Measurements from ENCODE around the gene ANAPC2. TPM values are rescaled to one million over a fixed set of nuclear protein-coding genes. Genes with fewer than 3 reads are reported as not detected.
"Not testable (repeated sequence)": the region's sequence is repeated elsewhere in the genome, so short reads cannot be mapped to it uniquely, and the experiment has no call there.

Gene ANAPC2
- total RNA-seq, 4 donors from 2014 or later, result 10.2 to 12.4 (median 10.8) TPM

GRCh38 chr9:137136881-137137607, 51.3 kb downstream of the ANAPC2 start:
- no peak overlapping the region for H3K27ac ChIP-seq
- H3K9me3 ChIP-seq, result no peaks in the 10 kb centered on the region
- H3K4me1 ChIP-seq, result no peaks in the 10 kb centered on the region
- peaks cover 70 to 88% (median 71%) of the 10 kb centered on the region in 3 donors for H3K27me3 ChIP-seq
- TF ChIP-seq, protein P1, sequence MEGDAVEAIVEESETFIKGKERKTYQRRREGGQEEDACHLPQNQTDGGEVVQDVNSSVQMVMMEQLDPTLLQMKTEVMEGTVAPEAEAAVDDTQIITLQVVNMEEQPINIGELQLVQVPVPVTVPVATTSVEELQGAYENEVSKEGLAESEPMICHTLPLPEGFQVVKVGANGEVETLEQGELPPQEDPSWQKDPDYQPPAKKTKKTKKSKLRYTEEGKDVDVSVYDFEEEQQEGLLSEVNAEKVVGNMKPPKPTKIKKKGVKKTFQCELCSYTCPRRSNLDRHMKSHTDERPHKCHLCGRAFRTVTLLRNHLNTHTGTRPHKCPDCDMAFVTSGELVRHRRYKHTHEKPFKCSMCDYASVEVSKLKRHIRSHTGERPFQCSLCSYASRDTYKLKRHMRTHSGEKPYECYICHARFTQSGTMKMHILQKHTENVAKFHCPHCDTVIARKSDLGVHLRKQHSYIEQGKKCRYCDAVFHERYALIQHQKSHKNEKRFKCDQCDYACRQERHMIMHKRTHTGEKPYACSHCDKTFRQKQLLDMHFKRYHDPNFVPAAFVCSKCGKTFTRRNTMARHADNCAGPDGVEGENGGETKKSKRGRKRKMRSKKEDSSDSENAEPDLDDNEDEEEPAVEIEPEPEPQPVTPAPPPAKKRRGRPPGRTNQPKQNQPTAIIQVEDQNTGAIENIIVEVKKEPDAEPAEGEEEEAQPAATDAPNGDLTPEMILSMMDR (IDR thresholded peaks at IDR 0.05 in 4 of 5, conservative IDR thresholded peaks at IDR 0.05 in 1 of 5), result no peak
- TF ChIP-seq POLR2A (IDR thresholded peaks at IDR 0.05), result no peak
- H3K4me3 ChIP-seq, result no peak overlapping the region
- intact Hi-C loops (cut with DNase I; ENCODE audit: low total_unique reads) (no loop called here), in situ Hi-C loops (cut with MboI; ENCODE audit: low sequenced_read_pairs in 4 of 4) (no loop called here)
- ATAC-seq (no peak), DNase-seq (no peak)
- no peaks in the 10 kb centered on the region for H3K36me3 ChIP-seq

GRCh38 chr9:137136261-137136880, 52.0 kb downstream of the ANAPC2 start:
- intact Hi-C loops (cut with DNase I; ENCODE audit: low total_unique reads), result no loop called here
- H3K27me3 ChIP-seq, result peaks cover 68 to 81% (median 70%) of the 10 kb centered on the region in 3 donors

DNA sequence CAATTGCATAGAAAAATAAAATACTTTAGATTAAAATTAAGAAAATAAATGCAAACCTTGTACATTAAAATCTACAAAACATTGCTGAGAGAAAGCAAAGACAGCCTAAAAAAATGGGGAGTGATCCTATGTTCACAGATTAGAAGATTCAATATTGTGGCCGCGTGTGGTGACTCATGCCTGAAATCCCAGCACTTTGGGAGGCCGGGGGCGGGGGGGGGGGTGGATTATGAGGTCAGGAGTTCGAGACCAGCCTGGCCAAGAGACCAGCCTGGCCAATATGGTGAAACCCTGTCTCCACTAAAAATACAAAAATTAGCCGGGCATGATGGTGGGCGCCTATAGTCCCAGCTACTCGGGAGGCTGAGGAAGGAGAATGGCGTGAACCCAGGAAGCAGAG, 53.2 kb downstream of the ANAPC2 start:
- H3K36me3 ChIP-seq; H3K4me1 ChIP-seq; in situ Hi-C loops (cut with MboI; ENCODE audit: low sequenced_read_pairs in 4 of 4); H3K4me3 ChIP-seq; DNase-seq; intact Hi-C loops (cut with DNase I; ENCODE audit: low total_unique reads); H3K9me3 ChIP-seq; H3K27ac ChIP-seq; ATAC-seq: not testable (repeated sequence)
- H3K27me3 ChIP-seq, result peaks cover 66 to 77% (median 70%) of the 10 kb centered on the region in 3 donors

More at GRCh38 chr9:137136261-137136880, 52.0 kb downstream of the ANAPC2 start:
- Histone ChIP-seq H3K27ac (no peak overlapping the region), H3K9me3 (no peaks in the 10 kb centered on the region), H3K36me3 (no peaks in the 10 kb centered on the region), H3K4me1 (no peaks in the 10 kb centered on the region), H3K4me3 (no peak overlapping the region)
- in situ Hi-C loops (cut with MboI; ENCODE audit: low sequenced_read_pairs in 4 of 4), result no loop called here
- no peak for ATAC-seq
- no peak for DNase-seq
- TF ChIP-seq, protein P1 (IDR thresholded peaks at IDR 0.05 in 4 of 5, conservative IDR thresholded peaks at IDR 0.05 in 1 of 5), result no peak
- TF ChIP-seq POLR2A (IDR thresholded peaks at IDR 0.05), result no peak

DNA sequence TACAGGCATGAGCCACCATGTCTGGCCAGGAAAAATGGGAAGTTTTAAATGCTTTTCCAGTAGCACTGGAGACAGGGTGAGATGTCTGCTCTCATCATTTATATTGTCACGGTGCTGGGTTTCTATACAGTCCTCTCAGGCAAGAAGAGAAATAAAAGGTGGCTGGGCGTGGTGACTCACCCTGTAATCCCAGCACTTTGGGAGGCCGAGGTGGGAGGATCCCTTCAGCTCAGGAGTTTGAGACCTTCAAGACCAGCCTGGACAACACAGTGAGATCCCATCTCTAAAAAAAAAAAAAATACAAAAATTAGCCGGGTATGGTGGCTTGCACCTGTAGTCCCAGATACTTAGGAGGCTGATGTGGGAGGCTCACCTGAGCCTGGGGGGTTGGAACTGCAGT, 54.2 kb downstream of the ANAPC2 start:
- no peak for ATAC-seq
- Histone ChIP-seq H3K27me3 (peaks cover 61 to 69% (median 63%) of the 10 kb centered on the region in 3 donors), H3K27ac (no peak overlapping the region), H3K9me3 (no peaks in the 10 kb centered on the region), H3K36me3 (no peaks in the 10 kb centered on the region), H3K4me1 (no peaks in the 10 kb centered on the region), H3K4me3 (no peak overlapping the region)
- in situ Hi-C loops (cut with MboI; ENCODE audit: low sequenced_read_pairs in 4 of 4) (no loop called here), intact Hi-C loops (cut with DNase I; ENCODE audit: low total_unique reads) (no loop called here)
- DNase-seq, result no peak
- no peak for TF ChIP-seq POLR2A (IDR thresholded peaks at IDR 0.05)
- TF ChIP-seq, protein P1 (IDR thresholded peaks at IDR 0.05 in 4 of 5, conservative IDR thresholded peaks at IDR 0.05 in 1 of 5), result no peak

DNA sequence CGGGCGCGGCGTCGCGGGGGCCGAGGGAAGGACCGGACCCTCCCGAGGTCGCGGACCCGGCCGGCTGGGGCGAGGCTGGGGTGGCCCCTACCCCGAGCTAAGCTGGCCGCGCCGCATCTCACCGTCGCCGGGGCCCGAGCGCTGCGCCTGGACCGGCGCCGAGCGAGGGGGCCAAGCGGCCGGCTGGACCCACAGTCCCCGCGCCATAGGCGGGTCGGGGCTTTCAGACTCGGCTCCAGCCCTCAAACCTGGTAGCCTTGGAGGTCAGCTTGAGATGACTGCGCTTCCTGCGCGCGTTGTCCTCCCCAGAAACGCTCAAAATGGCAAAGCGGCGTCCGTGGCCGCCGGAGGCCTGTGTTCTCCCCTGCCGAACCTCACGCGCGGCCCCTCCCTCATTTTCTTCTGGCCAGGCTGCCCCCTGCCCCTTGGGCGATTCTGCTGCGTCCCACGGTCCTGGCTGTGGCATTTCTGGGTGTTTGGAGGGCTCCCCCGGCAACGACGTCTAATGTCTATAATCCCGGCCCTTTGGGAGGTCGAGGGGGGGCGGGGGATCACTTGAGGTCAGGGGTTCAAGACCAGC, 58.1 kb downstream of the ANAPC2 start:
- Histone ChIP-seq H3K4me1 (peaks cover 12 to 17% of the 10 kb centered on the region in 2 donors), H3K4me3 (peak overlapping the region; percentile 62 to 88 (median 78)), H3K27ac (no peak overlapping the region), H3K36me3 (no peaks in the 10 kb centered on the region), H3K27me3 (peaks cover 28 to 32% (median 30%) of the 10 kb centered on the region in 3 donors), H3K9me3 (no peaks in the 10 kb centered on the region)
- ATAC-seq, result no peak
- no peak for TF ChIP-seq POLR2A (IDR thresholded peaks at IDR 0.05)
- TF ChIP-seq, protein P1 (IDR thresholded peaks at IDR 0.05 in 4 of 5, conservative IDR thresholded peaks at IDR 0.05 in 1 of 5), result no peak
- DNase-seq, result no peak
- in situ Hi-C loops (cut with MboI; ENCODE audit: low sequenced_read_pairs in 4 of 4) (no loop called here), intact Hi-C loops (cut with DNase I; ENCODE audit: low total_unique reads) (no loop called here)

All from gastrocnemius medialis (tissue), 4 donors.